BLaER1 (cell line): ENCODE results near the gene HOXB9.

Experiments
- H3K27ac ChIP-seq: shearing (Covaris generic); formaldehyde crosslinking; 2 replicates; pipeline ENCODE4 v1.8.1; 2022
- H3K27me3 ChIP-seq: shearing (Covaris generic); formaldehyde crosslinking; 2 replicates; pipeline ENCODE4 v1.8.1; 2022
- H3K36me3 ChIP-seq: shearing (Covaris generic); formaldehyde crosslinking; 2 replicates; pipeline ENCODE4 v1.8.1; 2022
- H3K4me1 ChIP-seq: shearing (Covaris generic); formaldehyde crosslinking; 2 replicates; pipeline ENCODE4 v1.8.1; 2022
- H3K4me2 ChIP-seq: shearing (Covaris generic); formaldehyde crosslinking; 2 replicates; pipeline ENCODE4 v1.8.1; 2022
- H3K4me3 ChIP-seq: shearing (Covaris generic); formaldehyde crosslinking; 2 replicates; pipeline ENCODE4 v1.8.1; 2022
- H3K9ac ChIP-seq: shearing (Covaris generic); formaldehyde crosslinking; 2 replicates; pipeline ENCODE4 v1.8.1; 2022
- H3K9me3 ChIP-seq: shearing (Covaris generic); formaldehyde crosslinking; 2 replicates; pipeline ENCODE4 v1.8.1; 2022
- H4K20me1 ChIP-seq: shearing (Covaris generic); formaldehyde crosslinking; 2 replicates; pipeline ENCODE4 v1.8.1; 2022
- Cebpa-rat ChIP-seq: shearing (Covaris generic); IDR thresholded peaks from 2 replicates; pipeline ENCODE4 v1.8.1; 2022

Gene HOXB9

DNA sequence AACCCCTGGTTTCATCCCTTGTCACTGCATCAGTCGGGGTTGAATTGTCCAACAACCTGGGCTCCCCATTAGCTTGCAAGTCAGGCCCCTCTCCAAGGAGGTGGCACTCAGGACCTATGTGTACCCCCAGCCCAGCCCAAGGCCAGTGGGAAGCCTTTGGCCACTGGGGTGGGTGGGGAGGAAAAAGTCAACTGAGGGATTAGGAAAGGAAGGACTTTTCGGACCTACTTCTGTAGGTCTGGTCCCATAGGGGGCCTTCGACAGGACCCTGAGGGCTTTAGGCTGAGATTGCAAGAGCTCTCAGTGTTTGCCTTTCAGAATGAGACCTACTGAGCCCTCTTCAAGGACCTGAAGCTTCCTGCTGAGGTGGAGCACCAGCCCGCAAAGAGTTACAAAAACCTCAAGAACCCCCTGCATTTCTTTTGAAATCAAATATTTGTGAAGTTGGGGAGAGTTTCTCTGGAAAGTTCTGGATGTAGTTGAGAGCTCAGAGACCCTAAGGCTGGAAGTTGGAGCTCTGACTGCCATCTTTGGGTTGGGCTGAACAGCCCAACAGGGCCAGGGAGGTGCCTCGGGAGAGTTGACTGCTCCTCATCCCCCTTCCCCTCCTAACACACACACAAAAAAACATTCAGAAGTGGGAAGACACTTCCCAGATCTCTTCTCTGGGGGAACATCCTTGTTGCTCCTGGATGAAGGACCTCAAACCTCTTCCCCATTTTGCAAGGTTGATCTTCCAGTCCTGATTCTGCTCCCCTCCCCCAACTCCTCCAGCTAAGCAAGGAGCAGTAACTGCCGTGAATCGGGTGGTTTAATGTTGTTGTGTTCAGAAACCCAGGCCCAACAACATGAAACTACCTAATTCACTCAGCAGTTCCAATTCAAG lies 5.8 kb upstream of the HOXB9 start:
- peaks cover 100% of the 10 kb centered on the region for H4K20me1 ChIP-seq
- H3K4me1 ChIP-seq = no peaks in the 10 kb centered on the region
- H3K4me3 ChIP-seq = no peak overlapping the region
- H3K4me2 ChIP-seq = no peak overlapping the region
- H3K9me3 ChIP-seq = no peaks in the 10 kb centered on the region; the same call in 1 of the 2 replicates
- TF ChIP-seq Cebpa-rat = no peak
- no peaks in the 10 kb centered on the region for H3K36me3 ChIP-seq
- H3K27me3 ChIP-seq = peaks cover 100% of the 10 kb centered on the region
- no peak overlapping the region for H3K27ac ChIP-seq
- no peak overlapping the region for H3K9ac ChIP-seq

DNA sequence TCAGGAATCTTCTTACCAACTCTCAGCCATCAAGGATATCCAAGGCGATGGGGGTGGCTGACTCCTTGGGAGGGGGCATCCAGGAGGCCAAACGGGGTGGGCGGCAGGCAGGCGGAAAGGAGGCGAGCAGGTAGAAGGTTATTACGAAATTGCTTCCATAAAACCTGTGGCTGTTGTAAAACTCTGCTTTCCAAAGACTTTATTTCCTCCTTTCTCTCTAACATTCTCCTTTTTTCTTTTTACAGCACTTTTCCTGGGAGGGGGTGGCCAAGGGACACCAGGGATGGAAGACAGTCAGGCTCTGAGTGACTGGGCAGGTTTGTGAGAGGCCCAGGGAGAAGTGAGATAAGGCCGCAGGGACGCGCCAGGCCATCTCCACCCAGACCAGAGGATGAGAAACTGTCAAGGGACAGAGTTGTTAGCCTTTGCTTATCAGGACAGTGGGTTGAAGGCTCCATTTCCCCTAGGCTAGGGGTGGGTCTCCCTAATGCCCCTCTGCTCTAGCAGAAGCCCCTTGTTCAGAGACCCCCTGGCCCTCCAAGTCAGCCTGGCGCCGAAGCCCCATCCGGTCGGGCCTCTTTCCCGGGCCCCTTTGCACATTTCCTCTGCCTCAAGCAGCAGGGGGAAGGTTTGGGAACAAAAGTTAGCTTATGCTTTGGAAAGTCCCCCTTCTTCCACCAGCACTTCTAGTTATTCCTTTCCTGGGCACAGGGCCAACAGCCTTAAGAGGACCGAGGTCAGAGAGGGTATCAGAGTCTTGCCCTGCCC lies 5.0 kb upstream of the HOXB9 start:
- Histone ChIP-seq H3K9ac (no peak overlapping the region), H3K36me3 (no peaks in the 10 kb centered on the region), H3K9me3 (no peaks in the 10 kb centered on the region; the same call in 1 of the 2 replicates), H3K4me3 (no peak overlapping the region), H3K4me2 (no peak overlapping the region), H3K4me1 (no peaks in the 10 kb centered on the region), H3K27me3 (peaks cover 100% of the 10 kb centered on the region), H4K20me1 (peaks cover 99% of the 10 kb centered on the region), H3K27ac (no peak overlapping the region)
- no peak for TF ChIP-seq Cebpa-rat

DNA sequence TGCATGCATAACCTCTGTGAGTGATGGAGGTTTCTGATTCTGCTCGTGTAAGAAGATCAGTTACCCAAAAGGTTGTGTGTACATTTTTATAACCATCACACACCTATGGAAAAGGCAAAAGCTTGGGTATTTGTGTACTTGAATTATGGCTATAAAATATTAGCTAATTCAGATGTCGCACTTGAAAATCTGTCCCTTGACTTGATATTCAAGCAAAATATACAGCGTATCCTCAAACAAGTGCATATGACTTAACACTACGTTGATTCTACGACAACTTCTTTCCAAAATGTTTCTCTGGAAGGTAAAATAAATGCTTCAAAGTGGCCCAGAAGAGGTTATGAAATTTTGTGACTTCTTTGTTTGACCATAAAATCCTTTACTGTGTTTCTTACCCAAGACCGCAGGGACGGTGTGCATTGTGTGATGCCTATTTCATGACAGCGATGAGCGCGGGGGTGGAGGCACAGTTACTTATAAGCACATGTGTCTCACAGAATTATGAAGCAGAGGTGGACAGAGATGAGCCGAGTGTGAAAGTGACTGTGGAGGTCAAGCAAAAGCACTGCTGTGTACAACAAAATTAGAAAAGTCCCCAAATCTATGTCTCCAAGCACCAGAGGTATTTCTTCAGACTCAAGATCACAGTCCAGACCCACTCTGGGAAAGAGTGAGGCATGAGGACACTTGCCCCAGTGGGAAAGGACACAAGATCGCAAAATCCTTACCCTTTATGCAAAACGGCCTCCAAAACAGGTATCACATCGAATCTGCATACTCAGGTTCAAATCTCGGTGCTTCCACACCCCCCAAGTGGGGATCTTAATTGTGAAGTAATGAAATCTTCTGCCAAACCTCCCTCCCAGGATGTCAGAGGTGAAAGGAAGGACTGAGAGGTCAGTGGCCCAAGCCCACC lies 4.1 kb upstream of the HOXB9 start:
- H4K20me1 ChIP-seq = peaks cover 99% of the 10 kb centered on the region
- H3K4me3 ChIP-seq = no peak overlapping the region
- H3K9me3 ChIP-seq = no peaks in the 10 kb centered on the region; the same call in 1 of the 2 replicates
- H3K4me2 ChIP-seq = no peak overlapping the region
- no peak for TF ChIP-seq Cebpa-rat
- H3K27me3 ChIP-seq = peaks cover 100% of the 10 kb centered on the region
- H3K36me3 ChIP-seq = no peaks in the 10 kb centered on the region
- H3K9ac ChIP-seq = no peak overlapping the region
- H3K27ac ChIP-seq = no peak overlapping the region
- H3K4me1 ChIP-seq = peaks cover 5% of the 10 kb centered on the region; the same call in 1 of the 2 replicates

DNA sequence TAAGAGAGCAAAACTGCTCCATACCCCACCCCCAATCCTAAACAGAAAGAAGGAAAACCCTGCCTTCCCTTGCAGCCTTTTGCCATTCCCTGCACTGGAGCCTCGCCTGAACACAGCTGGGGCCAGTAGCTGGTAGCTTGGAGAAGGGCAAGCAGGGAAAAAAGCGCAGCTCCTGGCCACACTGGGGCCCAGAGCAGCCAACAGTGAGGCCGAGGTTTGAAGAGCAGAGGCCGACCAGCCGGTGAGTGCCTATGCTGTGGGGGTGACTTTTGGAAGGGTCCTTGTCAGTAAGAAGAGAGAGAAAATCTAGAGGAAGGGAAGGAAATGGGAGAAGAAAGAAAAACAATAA lies 3.2 kb upstream of the HOXB9 start:
- no peak overlapping the region for H3K4me2 ChIP-seq
- TF ChIP-seq Cebpa-rat = no peak
- H3K4me1 ChIP-seq = peaks cover 11% of the 10 kb centered on the region; the same call in 1 of the 2 replicates
- H3K36me3 ChIP-seq = no peaks in the 10 kb centered on the region
- peaks cover 99% of the 10 kb centered on the region for H4K20me1 ChIP-seq
- no peak overlapping the region for H3K9ac ChIP-seq
- no peaks in the 10 kb centered on the region; the same call in 1 of the 2 replicates for H3K9me3 ChIP-seq
- H3K27ac ChIP-seq = no peak overlapping the region
- H3K27me3 ChIP-seq = peaks cover 100% of the 10 kb centered on the region
- no peak overlapping the region for H3K4me3 ChIP-seq

DNA sequence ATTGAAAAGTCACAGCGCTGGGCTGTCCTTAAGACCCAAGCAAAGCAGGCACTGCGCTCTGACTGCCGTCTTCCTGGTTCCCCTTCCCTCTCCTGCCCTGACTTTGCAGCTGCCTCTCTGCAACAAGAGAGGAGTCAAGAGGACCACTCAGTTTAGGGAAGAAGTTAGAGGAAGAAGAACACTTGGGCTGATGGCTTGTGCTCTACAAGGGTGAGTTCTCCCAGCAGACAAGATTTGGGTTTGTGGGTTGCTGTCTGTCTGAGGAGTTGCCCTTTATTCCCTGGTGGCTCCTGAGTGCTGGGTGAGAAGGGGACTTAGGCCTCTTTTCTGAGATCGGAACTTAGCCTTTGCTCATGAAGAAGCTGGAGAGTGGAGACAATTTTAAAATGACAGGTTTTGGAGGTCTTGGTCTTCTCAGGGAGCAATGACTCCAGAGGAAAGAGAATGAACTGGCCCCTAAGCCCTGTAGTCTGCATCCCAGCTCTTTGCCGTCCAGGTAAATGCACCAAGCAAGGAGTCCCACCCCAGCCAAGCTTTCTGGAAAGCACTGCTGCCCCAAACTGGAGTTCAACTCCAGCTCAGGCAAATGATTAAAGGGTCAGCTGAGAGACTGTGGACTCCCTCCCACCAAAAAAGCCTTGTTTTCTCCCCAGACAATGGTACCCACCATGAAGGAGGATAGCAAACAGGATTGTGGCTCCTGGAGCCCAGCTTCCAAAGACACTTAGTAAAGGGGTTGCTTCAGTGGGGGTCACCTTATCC lies 2.7 kb upstream of the HOXB9 start:
- Histone ChIP-seq H4K20me1 (peaks cover 99% of the 10 kb centered on the region), H3K9me3 (no peaks in the 10 kb centered on the region; the same call in 1 of the 2 replicates), H3K4me2 (no peak overlapping the region), H3K27ac (no peak overlapping the region), H3K36me3 (no peaks in the 10 kb centered on the region), H3K4me3 (no peak overlapping the region), H3K9ac (no peak overlapping the region), H3K4me1 (peaks cover 11% of the 10 kb centered on the region; the same call in 1 of the 2 replicates), H3K27me3 (peaks cover 100% of the 10 kb centered on the region)
- no peak for TF ChIP-seq Cebpa-rat

DNA sequence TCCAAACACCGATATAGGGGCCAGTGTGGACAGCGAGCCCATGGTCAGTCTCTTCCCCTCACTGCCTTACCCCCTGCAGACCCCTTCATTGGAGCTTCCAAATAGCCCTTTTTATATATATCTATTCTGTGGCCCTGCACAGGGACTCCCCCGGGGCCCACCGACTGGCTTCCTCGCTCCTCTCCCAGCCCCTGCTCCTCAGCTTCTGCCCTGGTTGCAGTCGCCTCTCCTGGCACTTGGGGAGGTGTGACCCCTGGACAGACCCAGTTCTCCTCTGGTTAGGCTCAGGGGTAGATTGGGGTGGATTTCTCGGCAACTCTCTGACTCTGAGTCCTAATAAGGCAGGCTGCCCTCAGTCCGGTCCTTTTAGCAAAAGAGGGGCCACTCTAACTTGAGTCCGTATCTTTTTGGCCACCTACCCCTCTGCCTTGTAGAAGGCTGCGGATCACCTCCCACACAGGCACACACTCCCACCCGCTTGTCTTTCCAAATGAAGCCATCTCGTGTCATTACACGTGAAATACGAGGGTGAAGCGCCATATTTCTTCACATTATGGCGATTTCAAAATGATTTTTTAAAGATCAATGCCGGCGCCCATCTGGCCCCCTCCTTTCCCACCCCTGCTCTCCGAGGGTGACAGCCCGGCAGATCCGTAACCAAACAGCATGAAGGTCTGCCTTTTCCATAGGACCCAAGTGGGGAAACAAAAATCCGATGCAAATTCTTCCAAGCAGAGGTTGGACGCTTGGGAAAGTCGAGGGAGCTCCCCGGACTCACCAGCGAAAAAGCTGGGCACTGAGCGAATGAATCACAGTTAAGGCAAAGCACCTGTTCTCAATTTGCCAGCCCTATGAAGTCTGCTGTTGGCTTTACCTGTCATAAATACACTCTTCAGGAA lies 1.7 kb upstream of the HOXB9 start:
- TF ChIP-seq Cebpa-rat = no peak
- peaks cover 99% of the 10 kb centered on the region for H4K20me1 ChIP-seq
- no peaks in the 10 kb centered on the region for H3K9me3 ChIP-seq
- no peaks in the 10 kb centered on the region for H3K36me3 ChIP-seq
- H3K27ac ChIP-seq = no peak overlapping the region
- H3K4me3 ChIP-seq = no peak overlapping the region
- H3K9ac ChIP-seq = no peak overlapping the region
- H3K27me3 ChIP-seq = peaks cover 100% of the 10 kb centered on the region
- H3K4me2 ChIP-seq = no peak overlapping the region
- H3K4me1 ChIP-seq = peaks cover 11% of the 10 kb centered on the region; the same call in 1 of the 2 replicates

DNA sequence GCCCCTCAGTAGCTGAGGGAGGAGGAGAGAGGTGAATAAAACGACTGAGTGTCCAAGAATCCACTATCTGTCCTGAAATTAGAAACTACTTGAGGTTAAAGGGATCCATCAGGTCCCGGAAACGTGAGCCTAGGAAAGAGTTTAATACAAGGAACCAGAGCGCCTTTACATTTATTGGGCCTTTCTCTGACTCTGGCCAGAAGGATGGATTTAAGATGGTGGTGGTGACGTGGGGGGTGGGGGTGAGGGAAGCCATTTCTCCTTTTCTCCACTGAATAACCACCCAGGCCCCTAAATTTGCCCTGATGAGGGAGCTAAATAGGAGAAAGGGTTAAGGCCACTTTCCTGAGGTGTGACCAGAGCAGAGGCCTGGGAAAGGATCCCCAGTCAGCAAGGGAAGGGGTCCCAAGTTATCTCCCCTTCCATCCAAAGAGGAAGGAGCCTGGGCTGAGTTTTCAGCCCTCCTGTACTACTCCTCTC lies 1.0 kb upstream of the HOXB9 start:
- Histone ChIP-seq H3K4me2 (no peak overlapping the region), H3K27ac (no peak overlapping the region)

More for the DNA sequence above, 1.0 kb upstream of the HOXB9 start:
- no peaks in the 10 kb centered on the region for H3K36me3 ChIP-seq
- H3K9ac ChIP-seq = no peak overlapping the region
- no peak for TF ChIP-seq Cebpa-rat
- peaks cover 99% of the 10 kb centered on the region for H4K20me1 ChIP-seq
- H3K27me3 ChIP-seq = peaks cover 100% of the 10 kb centered on the region
- H3K4me1 ChIP-seq = peaks cover 11% of the 10 kb centered on the region; the same call in 1 of the 2 replicates
- H3K4me3 ChIP-seq = no peak overlapping the region
- no peaks in the 10 kb centered on the region for H3K9me3 ChIP-seq
